Skeletal muscle satellite cell (primary cell): ENCODE data around the gene DISP2.

Source experiments
- H3K27me3 ChIP-seq: 2 replicates; pipeline ENCODE4 v1.7.0; 2013; ENCODE audit warnings: low read length; ENCODE audit not compliant: control insufficient read depth, insufficient read depth
- H3K36me3 ChIP-seq: 2 replicates; pipeline ENCODE4 v1.7.0; 2013; ENCODE audit warnings: mild to moderate bottlenecking, control low read depth, low read length; ENCODE audit not compliant: insufficient read depth
- H3K4me1 ChIP-seq: 2 replicates; pipeline ENCODE4 v1.7.0; 2013; ENCODE audit warnings: low read length; ENCODE audit not compliant: control insufficient read depth, insufficient read depth
- H3K4me2 ChIP-seq: 2 replicates; pipeline ENCODE4 v1.7.0; 2013; ENCODE audit warnings: mild to moderate bottlenecking, low read length
- H3K4me3 ChIP-seq: 2 replicates; pipeline ENCODE4 v1.7.0; 2013; ENCODE audit warnings: low read length
- H3K9ac ChIP-seq: 2 replicates; pipeline ENCODE4 v1.7.0; 2013; ENCODE audit warnings: mild to moderate bottlenecking, low read depth, low read length, moderate library complexity
- H3K9me3 ChIP-seq: replicated peaks from 2 replicates; pipeline ENCODE4 v1.7.0; 2013; ENCODE audit warnings: mild to moderate bottlenecking, control low read depth, low read length

Gene DISP2

GRCh38 chr15:40345867-40346578, 12.0 kb upstream of the DISP2 start:
- H3K4me1 ChIP-seq: peaks cover 32% of the 10 kb centered on the region
- H3K4me2 ChIP-seq: no peak overlapping the region
- no peaks in the 10 kb centered on the region for H3K9me3 ChIP-seq
- no peak overlapping the region for H3K4me3 ChIP-seq
- H3K36me3 ChIP-seq: no peaks in the 10 kb centered on the region
- no peak overlapping the region for H3K9ac ChIP-seq
- H3K27me3 ChIP-seq: peaks cover 5% of the 10 kb centered on the region

- no peaks in the 10 kb centered on the region for H3K9me3 ChIP-seq
- no peaks in the 10 kb centered on the region for H3K36me3 ChIP-seq
- H3K27me3 ChIP-seq: peaks cover 9% of the 10 kb centered on the region
- no peak overlapping the region for H3K9ac ChIP-seq
- H3K4me1 ChIP-seq: peaks cover 25% of the 10 kb centered on the region
- no peak overlapping the region for H3K4me2 ChIP-seq
- H3K4me3 ChIP-seq: no peak overlapping the region
These were observed 11.2 kb upstream of the DISP2 start for GRCh38 chr15:40346579-40347558.

- no peaks in the 10 kb centered on the region for H3K9me3 ChIP-seq
- peaks cover 17% of the 10 kb centered on the region for H3K4me1 ChIP-seq
- no peak overlapping the region for H3K4me3 ChIP-seq
- H3K4me2 ChIP-seq: no peak overlapping the region
- peaks cover 16% of the 10 kb centered on the region for H3K27me3 ChIP-seq
- no peaks in the 10 kb centered on the region for H3K36me3 ChIP-seq
- H3K9ac ChIP-seq: no peak overlapping the region
These were observed 10.2 kb upstream of the DISP2 start for GRCh38 chr15:40347559-40348473.

- no peak overlapping the region for H3K4me2 ChIP-seq
- H3K4me3 ChIP-seq: no peak overlapping the region
- no peaks in the 10 kb centered on the region for H3K36me3 ChIP-seq
- peaks cover 22% of the 10 kb centered on the region for H3K27me3 ChIP-seq
- no peak overlapping the region for H3K9ac ChIP-seq
- no peaks in the 10 kb centered on the region for H3K9me3 ChIP-seq
- peaks cover 10% of the 10 kb centered on the region for H3K4me1 ChIP-seq
These were observed 9.5 kb upstream of the DISP2 start for GRCh38 chr15:40348474-40348870.

GRCh38 chr15:40349163-40349562, 8.9 kb upstream of the DISP2 start:
- no peaks in the 10 kb centered on the region for H3K36me3 ChIP-seq
- peaks cover 29% of the 10 kb centered on the region for H3K27me3 ChIP-seq
- no peak overlapping the region for H3K4me2 ChIP-seq
- peaks cover 3% of the 10 kb centered on the region for H3K4me1 ChIP-seq
- no peak overlapping the region for H3K9ac ChIP-seq
- H3K9me3 ChIP-seq: no peaks in the 10 kb centered on the region
- no peak overlapping the region for H3K4me3 ChIP-seq

- H3K27me3 ChIP-seq: peaks cover 29% of the 10 kb centered on the region
- no peak overlapping the region for H3K4me2 ChIP-seq
- no peaks in the 10 kb centered on the region for H3K36me3 ChIP-seq
- H3K4me1 ChIP-seq: peaks cover 4% of the 10 kb centered on the region
- no peaks in the 10 kb centered on the region for H3K9me3 ChIP-seq
- no peak overlapping the region for H3K4me3 ChIP-seq
- no peak overlapping the region for H3K9ac ChIP-seq
These were observed 5.6 kb upstream of the DISP2 start for GRCh38 chr15:40352281-40352901.

GRCh38 chr15:40353697-40354096, 4.3 kb upstream of the DISP2 start:
- Histone ChIP-seq H3K4me3 (no peak overlapping the region), H3K9ac (no peak overlapping the region), H3K36me3 (no peaks in the 10 kb centered on the region), H3K4me2 (no peak overlapping the region), H3K4me1 (peaks cover 8% of the 10 kb centered on the region), H3K27me3 (peaks cover 30% of the 10 kb centered on the region), H3K9me3 (no peaks in the 10 kb centered on the region)

- no peak overlapping the region for H3K4me3 ChIP-seq
These were observed 3.4 kb upstream of the DISP2 start for GRCh38 chr15:40354408-40355171.

GRCh38 chr15:40355976-40356585, 1.9 kb upstream of the DISP2 start:
- Histone ChIP-seq H3K9ac (no peak overlapping the region), H3K36me3 (no peaks in the 10 kb centered on the region), H3K4me2 (no peak overlapping the region), H3K9me3 (no peaks in the 10 kb centered on the region), H3K4me1 (peaks cover 12% of the 10 kb centered on the region), H3K4me3 (no peak overlapping the region), H3K27me3 (peaks cover 47% of the 10 kb centered on the region)

More at GRCh38 chr15:40354408-40355171, 3.4 kb upstream of the DISP2 start:
- Histone ChIP-seq H3K36me3 (no peaks in the 10 kb centered on the region), H3K4me2 (no peak overlapping the region), H3K9ac (no peak overlapping the region), H3K27me3 (peaks cover 39% of the 10 kb centered on the region), H3K4me1 (peaks cover 12% of the 10 kb centered on the region), H3K9me3 (no peaks in the 10 kb centered on the region)

- H3K9ac ChIP-seq: no peak overlapping the region
- H3K4me1 ChIP-seq: peaks cover 12% of the 10 kb centered on the region
- H3K27me3 ChIP-seq: peaks cover 55% of the 10 kb centered on the region
- no peaks in the 10 kb centered on the region for H3K9me3 ChIP-seq
- H3K36me3 ChIP-seq: no peaks in the 10 kb centered on the region
- peak overlapping the region; percentile 84 for H3K4me2 ChIP-seq
- no peak overlapping the region for H3K4me3 ChIP-seq
These were observed 773 bp upstream of the DISP2 start for GRCh38 chr15:40357246-40357645.
